GM18498 (cell line): ENCODE results near the gene TNFRSF6B.
"Not testable (repeated sequence)": the region's sequence is repeated elsewhere in the genome, so short reads cannot be mapped to it uniquely, and the experiment has no call there.

ENCODE experiments used
- ATAC-seq: cut with Tn5 transposase; IDR thresholded peaks from one replicate; pipeline ENCODE4 v1.9.1; 2021; ENCODE audit warnings: mild to moderate bottlenecking, moderate library complexity; ENCODE audit not compliant: unreplicated experiment

The TNFRSF6B gene

GRCh38 chr20:63661959-63662812 is 34.3 kb upstream of the TNFRSF6B start:
- no peak for ATAC-seq

DNA sequence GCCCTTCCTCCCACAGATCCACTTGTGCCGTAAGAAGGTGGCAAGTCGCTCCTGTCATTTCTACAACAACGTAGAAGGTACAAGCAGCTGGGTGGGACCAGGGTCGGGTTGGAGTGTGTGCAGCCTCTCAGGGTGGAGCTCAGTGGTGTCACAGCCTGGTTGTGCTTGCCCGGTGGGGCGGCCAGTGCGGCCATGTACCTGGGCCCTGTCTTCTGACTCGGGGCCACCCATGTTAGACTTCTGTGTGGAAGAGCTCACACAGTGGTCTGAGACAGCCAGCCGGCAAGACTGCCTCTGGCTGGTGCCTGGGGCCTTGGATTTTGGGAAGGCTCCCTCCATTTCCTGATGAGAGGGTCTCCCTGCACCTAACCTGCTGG is 33.7 kb upstream of the TNFRSF6B start:
- ATAC-seq = no peak

GRCh38 chr20:63663332-63664066 is 33.0 kb upstream of the TNFRSF6B start:
- no peak for ATAC-seq

- ATAC-seq = no peak
Observed at GRCh38 chr20:63664143-63664851, 32.2 kb upstream of the TNFRSF6B start.

GRCh38 chr20:63664861-63665594 is 31.4 kb upstream of the TNFRSF6B start:
- no peak for ATAC-seq

DNA sequence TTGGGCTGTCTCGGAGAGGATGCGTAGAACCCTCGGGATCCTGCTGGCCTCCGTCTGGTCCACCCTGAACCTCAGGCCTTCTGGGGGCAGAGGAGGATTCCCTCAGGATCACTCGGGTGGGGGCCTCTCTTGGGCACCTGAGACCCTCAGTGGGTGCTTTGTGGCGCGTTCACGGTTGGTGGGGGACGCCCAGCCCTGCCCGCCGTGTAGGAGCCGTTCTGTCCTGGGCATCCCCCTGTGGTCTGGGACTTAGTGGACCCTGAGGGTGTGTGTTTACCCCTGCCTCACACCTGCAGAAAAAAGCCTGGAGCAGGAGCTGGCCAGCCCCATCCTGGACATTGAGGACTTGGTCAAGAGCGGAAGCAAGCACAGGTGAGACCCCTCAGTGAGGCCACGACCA is 30.7 kb upstream of the TNFRSF6B start:
- ATAC-seq = no peak

GRCh38 chr20:63667858-63668257 is 28.6 kb upstream of the TNFRSF6B start:
- no peak for ATAC-seq

- ATAC-seq = no peak
Observed at GRCh38 chr20:63668351-63668750, 28.1 kb upstream of the TNFRSF6B start.

DNA sequence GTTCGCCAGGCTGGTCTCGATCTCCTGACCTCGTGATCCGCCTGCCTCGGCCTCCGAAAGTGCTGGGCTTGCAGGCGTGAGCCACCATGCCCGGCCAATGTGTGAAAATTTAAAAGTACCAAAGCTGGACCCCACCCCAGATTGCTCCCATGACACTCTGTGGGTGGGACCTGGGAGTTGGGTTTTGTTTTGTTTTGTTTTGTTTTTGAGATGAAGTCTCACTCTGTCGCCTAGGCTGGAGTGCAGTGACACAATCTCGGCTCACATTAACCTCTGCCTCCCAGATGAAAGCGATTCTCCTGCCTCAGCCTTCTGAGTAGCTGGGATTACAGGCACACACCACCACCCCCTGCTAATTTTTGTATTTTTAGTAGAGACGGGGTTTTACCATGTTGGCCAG is 24.8 kb upstream of the TNFRSF6B start:
- ATAC-seq = not testable (repeated sequence)

DNA sequence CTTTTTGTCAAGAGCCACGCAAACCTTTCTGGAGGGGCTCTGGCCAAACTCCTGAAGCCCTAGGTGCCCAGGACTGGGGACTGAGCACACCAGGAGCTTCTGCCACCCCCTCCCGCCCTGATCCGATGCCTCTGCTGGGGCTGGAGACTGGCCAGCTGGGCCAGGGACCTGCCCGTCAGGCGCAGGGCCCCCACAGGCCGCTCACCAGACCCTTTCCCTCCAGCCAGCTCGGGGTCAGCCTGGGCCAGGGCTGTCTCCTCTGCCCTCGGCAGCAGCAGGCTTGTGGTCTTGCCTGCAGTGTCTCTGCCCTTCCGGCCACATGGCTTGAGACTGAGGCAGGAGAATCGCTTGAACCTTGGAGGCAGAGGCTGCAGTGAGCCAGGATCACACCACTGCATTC is 23.8 kb upstream of the TNFRSF6B start:
- ATAC-seq = no peak

- ATAC-seq = no peak
Observed at GRCh38 chr20:63673951-63674350, 22.5 kb upstream of the TNFRSF6B start.

- no peak for ATAC-seq
Observed at GRCh38 chr20:63675681-63676368, 20.6 kb upstream of the TNFRSF6B start.

DNA sequence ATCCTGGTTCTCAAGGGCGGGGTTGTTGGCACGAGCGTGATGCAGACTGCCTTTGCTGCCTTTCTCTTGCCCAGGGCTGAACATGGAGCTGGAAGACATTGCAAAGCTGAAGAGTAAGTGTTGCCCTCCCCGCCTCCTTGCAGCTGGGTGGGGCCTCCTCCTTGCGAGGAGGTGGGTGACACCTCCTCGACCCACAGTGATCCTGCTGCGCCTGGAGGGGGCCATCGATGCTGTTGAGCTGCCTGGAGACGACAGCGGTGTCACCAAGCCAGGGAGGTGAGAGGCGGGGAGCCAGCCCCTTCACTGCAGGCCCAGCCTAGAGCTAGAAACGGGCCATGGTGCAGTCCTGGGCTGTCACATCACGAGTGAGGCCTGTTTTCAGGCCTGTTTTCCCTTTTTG is 18.4 kb upstream of the TNFRSF6B start:
- ATAC-seq = no peak

GRCh38 chr20:63678667-63679465 is 17.6 kb upstream of the TNFRSF6B start:
- no peak for ATAC-seq

DNA sequence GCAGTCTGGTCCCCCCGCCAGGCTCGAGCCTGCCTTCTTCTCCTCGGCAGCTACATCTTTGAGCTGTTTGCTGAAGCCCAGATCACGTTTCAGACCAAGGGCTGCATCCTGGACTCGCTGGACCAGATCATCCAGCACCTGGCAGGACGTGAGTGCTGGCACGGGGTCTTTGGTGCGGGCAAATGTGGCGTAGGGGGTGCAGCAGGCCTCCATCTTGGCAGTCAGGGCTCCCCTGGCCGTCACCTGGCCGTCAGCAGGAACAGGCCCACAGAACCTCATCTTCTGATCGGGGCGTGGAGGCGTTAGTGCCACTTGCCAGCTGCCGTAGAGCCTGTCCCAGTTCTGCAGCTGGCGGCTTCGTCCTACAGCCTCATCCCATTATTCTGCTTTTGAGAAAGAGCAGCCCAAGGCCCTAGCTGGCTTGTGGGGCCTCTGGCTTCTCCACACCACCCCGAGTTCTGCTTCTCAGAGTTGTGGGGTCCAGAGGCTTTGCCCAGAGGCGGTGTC is 16.6 kb upstream of the TNFRSF6B start:
- no peak for ATAC-seq

DNA sequence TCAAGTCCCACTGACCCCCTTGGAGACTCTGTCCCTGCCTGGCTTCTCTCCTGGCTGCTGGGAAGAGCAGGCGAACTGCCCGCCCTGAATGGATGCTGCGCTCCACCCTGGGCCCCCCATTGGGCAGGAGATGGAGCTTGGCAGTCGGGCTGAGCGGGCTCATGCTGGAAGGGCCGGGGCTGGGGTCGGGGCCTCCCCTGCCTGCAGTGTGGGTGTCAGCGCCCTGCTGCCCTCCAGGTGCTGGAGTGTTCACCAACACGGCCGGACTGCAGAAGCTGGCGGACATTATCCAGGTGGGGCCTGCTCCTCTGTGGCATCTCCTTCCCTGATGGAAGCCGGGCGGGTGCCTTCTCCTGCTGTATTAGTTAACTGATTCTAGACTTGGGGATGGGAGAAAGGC is 16.0 kb upstream of the TNFRSF6B start:
- no peak for ATAC-seq

- ATAC-seq = no peak
Observed at GRCh38 chr20:63680857-63681608, 15.4 kb upstream of the TNFRSF6B start.

GRCh38 chr20:63681609-63682142 is 14.8 kb upstream of the TNFRSF6B start:
- ATAC-seq = no peak
